GM21619 (cell line): ENCODE results near the gene ABCC1.
"Not testable (repeated sequence)": the region's sequence is repeated elsewhere in the genome, so short reads cannot be mapped to it uniquely, and the experiment has no call there.

Source experiments
- ATAC-seq: cut with Tn5 transposase; IDR thresholded peaks from one replicate; pipeline ENCODE4 v1.9.1; 2021; ENCODE audit not compliant: unreplicated experiment

ABCC1 gene

DNA sequence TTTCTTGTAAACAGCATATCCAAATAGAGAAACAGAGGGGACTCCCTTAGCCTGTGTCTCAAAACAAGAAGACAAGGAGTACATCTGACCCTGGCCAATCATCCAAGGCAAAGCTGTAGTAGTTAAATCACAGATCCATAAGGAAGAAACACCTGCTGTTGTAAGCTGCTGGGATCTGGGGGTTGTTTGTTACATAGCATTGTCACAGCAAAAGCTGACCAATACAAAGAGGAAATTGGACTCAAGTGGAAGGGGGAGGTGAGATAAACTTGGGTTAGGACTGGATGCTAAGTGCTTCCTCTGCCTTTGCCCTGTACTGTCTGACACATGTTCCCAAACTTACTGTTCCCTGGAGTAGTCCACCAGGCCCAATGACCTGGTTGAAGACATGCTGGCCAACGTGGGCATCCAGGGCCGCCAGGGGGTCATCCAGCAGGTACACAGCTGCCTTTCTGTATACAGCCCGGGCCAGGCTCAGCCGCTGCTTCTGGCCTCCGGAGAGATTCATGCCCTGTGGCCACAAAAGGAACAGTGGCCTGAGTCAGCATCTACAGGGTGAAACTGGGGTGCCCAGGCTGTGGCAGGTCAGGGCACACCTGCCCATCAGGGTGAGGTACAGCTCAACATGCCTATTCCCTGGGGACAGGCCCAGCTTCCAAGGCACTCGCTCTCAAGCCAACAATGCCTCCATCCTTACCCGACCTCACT lies 229.2 kb downstream of the ABCC1 start:
- no peak for ATAC-seq

- not testable (repeated sequence) for ATAC-seq
Measured at GRCh38 chr16:16181748-16182147, 232.3 kb downstream of the ABCC1 start.

DNA sequence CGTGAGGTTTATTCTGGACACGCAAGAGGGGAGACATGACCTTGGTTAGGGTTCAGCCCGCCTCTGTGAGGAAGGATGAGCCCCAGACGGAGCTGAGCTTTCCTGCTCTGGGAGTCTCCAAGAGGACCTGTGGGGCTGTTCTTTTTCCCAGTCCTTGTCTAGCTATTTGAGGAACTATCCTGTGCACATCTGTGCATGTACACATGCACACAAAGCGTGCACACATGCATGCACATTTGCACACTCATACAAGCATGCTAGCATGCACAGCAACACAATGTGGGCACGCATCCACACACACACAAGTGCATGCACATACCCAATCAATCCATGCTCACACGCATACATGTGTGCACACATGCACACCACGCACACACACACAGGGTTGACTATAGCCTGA lies 233.5 kb downstream of the ABCC1 start:
- ATAC-seq, result no peak

GRCh38 chr16:16183562-16183961 lies 234.1 kb downstream of the ABCC1 start:
- ATAC-seq, result no peak

DNA sequence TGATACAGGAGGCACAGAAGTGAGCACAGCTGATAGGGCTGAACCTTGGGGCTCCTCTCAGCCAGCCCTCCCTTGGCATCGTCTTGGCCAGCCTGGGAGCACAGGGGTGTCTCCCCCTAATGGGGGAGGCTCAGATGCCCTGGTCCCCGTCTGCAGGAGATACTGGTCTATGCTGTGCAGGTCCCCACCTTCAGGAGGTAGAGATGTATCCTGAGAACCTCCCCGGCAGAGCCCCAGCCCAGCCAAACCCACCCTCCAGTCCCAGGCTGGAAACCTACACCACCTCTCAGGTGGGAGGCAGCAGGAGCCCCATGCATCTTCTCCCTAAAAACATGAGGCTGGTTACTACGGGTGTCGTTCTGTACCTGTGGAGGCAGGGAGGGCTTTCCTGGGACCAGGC lies 235.2 kb downstream of the ABCC1 start:
- no peak for ATAC-seq

DNA sequence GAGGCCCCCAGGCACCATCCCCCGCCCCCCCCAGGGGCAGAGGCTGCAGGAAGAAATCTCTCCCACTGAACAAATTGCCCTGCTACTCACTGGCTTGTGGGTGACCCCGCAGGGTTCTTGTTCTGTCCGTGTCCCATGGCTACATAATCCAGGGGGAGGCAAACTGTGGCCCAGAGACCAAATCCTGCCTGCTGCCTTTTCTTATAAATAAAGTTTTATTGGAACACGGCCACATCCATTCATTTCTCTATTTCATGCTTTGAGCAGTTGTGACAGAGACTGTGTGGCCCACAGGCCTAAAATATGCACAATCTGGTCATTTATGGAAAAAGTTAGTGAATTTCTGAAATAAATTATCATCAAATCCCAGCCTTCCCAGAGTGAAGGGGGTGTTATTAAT lies 235.7 kb downstream of the ABCC1 start:
- no peak for ATAC-seq

DNA sequence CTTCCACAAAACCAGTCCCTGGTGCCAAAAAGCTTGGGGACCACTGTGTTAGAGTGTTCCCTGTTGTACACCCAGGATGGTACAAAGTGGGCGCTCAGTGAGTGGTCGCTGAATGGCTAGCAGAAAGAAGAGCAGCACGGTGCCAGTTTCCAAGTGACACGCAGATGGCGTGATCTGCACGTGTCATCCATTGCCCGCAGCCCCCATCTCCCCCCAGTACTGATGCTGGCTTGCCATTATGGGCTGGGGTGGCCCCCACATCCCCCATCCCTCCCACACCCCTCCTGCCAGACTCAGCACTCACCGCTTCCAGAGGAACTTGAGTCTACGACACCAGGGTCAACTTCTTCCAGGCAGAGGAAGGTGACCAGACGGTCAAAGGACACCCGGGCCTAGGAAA lies 237.4 kb downstream of the ABCC1 start:
- ATAC-seq, result no peak

DNA sequence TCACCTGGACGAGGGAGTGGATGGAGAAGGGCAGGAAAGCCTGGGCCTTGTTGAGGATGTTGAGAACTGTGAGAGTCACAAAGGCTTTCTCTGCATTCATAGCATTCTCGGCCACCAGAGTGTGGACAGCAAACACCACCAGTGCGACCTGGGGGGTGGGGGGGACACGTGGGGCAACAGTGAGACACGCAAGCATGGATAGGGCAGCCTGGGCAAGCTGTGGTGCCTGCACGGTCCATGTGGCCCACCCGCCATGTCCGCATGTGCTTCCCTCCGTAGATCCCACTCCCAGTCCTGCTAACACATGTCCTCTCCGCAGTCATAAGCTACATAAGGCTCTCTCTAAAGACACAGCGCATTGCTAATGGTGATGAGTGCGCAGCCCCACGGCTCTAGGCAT lies 239.4 kb downstream of the ABCC1 start:
- ATAC-seq, result no peak

- no peak for ATAC-seq
Measured at GRCh38 chr16:16189842-16190241, 240.4 kb downstream of the ABCC1 start.

DNA sequence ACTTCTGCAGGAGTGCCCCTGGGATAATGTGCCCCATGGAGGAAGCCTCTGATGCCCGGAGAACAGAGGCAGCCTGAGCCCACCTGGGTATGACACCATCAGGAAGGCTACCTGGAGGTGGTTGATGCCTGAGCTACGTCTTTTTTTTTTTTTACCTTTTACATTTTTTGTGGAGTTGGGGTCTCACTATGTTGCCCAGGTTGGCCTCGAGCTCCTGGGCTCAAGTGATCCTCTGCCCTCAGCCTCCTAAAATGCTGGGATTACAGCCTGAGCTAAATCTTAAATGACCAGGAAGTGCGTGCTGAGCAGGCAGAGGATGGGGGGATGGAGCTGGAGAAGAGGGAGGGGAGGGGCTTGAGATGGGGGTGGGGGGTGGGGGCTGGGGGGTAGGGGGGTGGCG lies 241.1 kb downstream of the ABCC1 start:
- ATAC-seq, result no peak

- not testable (repeated sequence) for ATAC-seq
Measured at GRCh38 chr16:16190966-16191365, 241.6 kb downstream of the ABCC1 start.

- ATAC-seq, result no peak
Measured at GRCh38 chr16:16191493-16192167, 242.2 kb downstream of the ABCC1 start.
